K562 (cell line): ENCODE results near the gene DNAH5. TPM values are rescaled to one million over a fixed set of nuclear protein-coding genes. Genes with fewer than 3 reads are reported as not detected.

Experiments
- ATAC-seq: fragments of 200-7000 bp; cut with Tn5 transposase; 3 replicates; pipeline ENCODE4 v1.9.1; 2020; ENCODE audit warnings: moderate library complexity
- BruUV-seq: library from RNA; stranded (reverse); fragments of 400-500 nt; replicated peaks from 2 replicates; lab custom pipeline; 2021; lab: Mats Ljungman, UMichigan
- CTCF ChIA-PET: fragments of 300-600 bp; formaldehyde crosslinking; extraction: SDS; loops from one replicate; lab custom pipeline; 2021; ENCODE audit warnings: low intra/inter-chr PET ratio; lab: Yijun Ruan, JAX
- POLR2A ChIA-PET: fragments of 300-600, 350-650 bp; sonication (Branson Sonifier 250); formaldehyde crosslinking; extraction: SDS; loops from one replicate; lab custom pipeline; 2021; ENCODE audit warnings: antibody characterized with exemption, inconsistent platforms; lab: Yijun Ruan, JAX
- DNase-seq, 4 experiments: peaks; one replicate each; pipeline versions ENCODE4 v3.0.0 to v3.0.0-alpha.2; 2011 to 2018; ENCODE audit warnings: low spot score in 3 of 4, mixed read lengths in 3 of 4; ENCODE audit errors: extremely low read depth in 1 of 4
- FAIRE-seq: peaks from 2 replicates; lab custom pipeline; 2011; peaks lifted over from hg19 to GRCh38; lab: Jason Lieb, UNC
- H2AFZ ChIP-seq: 2 replicates; pipeline ENCODE4 v1.6.0; 2011; ENCODE audit warnings: low read depth, low read length, control low read depth, inconsistent platforms
- H3K27ac ChIP-seq: fragments of 200-600 bp; 3 replicates; pipeline ENCODE4 v1.8.0; 2011; ENCODE audit warnings: low read depth, mild to moderate bottlenecking, control low read depth, inconsistent platforms, low read length, moderate library complexity, mixed read lengths; ENCODE audit errors: extremely low read depth
- H3K27me3 ChIP-seq, 2 experiments: fragments of 300-600 bp in 1 of 2; 2 replicates in 1 of 2; 3 replicates in 1 of 2; pipeline versions ENCODE4 v1.6.0 to v1.8.0; 2011; ENCODE audit warnings: inconsistent platforms in 2 of 2, low read length in 2 of 2, mild to moderate bottlenecking in 1 of 2, mixed read lengths in 1 of 2, moderate library complexity in 1 of 2; ENCODE audit not compliant: control insufficient read depth in 2 of 2, insufficient read depth in 2 of 2
- H3K36me3 ChIP-seq: fragments of 300-600 bp; 3 replicates; pipeline ENCODE4 v1.8.0; 2011; ENCODE audit warnings: mild to moderate bottlenecking, low read length, inconsistent platforms; ENCODE audit not compliant: control insufficient read depth, insufficient read depth
- H3K4me1 ChIP-seq, 2 experiments: fragments of 200-600 bp in 1 of 2; replicated peaks in 1 of 2; 2 replicates in 1 of 2; 3 replicates in 1 of 2; pipeline versions ENCODE4 v1.5.1 to v1.8.0; 2011; ENCODE audit warnings: inconsistent platforms in 2 of 2, low read length in 2 of 2, mild to moderate bottlenecking in 1 of 2, mixed read lengths in 1 of 2, moderate library complexity in 1 of 2; ENCODE audit not compliant: control insufficient read depth in 2 of 2, insufficient read depth in 2 of 2
- H3K4me2 ChIP-seq: 2 replicates; pipeline ENCODE4 v1.6.1; 2011; ENCODE audit warnings: low read length, control low read depth, inconsistent platforms, mixed read lengths; ENCODE audit not compliant: insufficient read depth
- H3K4me3 ChIP-seq: fragments of 200-600 bp; sonication (generic), shearing (Covaris generic); 2 replicates; pipeline ENCODE4 v1.5.1; 2016; ENCODE audit warnings: control low read depth, inconsistent platforms
- H3K79me2 ChIP-seq: fragments of 200-600 bp; 3 replicates; pipeline ENCODE4 v1.8.0; 2011; ENCODE audit warnings: low read length, inconsistent platforms; ENCODE audit not compliant: control insufficient read depth, insufficient read depth
- H3K9ac ChIP-seq, 2 experiments: 2 replicates each; pipeline versions ENCODE4 v1.6.0 to v1.6.1; 2011; ENCODE audit warnings: low read depth in 2 of 2, low read length in 2 of 2, control low read depth in 1 of 2, inconsistent platforms in 1 of 2, mild to moderate bottlenecking in 1 of 2, mixed read lengths in 1 of 2; ENCODE audit not compliant: insufficient read depth in 1 of 2
- H3K9me1 ChIP-seq: one replicate; pipeline ENCODE4 v1.6.0; 2011; ENCODE audit warnings: inconsistent platforms, mild to moderate bottlenecking, low read length, moderate library complexity; ENCODE audit not compliant: control insufficient read depth, insufficient read depth
- H3K9me3 ChIP-seq: replicated peaks from 2 replicates; pipeline ENCODE4 v1.5.1; 2011; ENCODE audit warnings: low read depth, low read length, inconsistent platforms; ENCODE audit not compliant: control insufficient read depth, insufficient read depth
- H4K20me1 ChIP-seq: replicated peaks from 2 replicates; pipeline ENCODE4 v1.6.1; 2011; ENCODE audit warnings: low read length, inconsistent platforms, mixed read lengths; ENCODE audit not compliant: control insufficient read depth, insufficient read depth
- ELF2 ChIP-seq: fragments of 250-450 bp; sonication (Bioruptor Pico); IDR thresholded peaks from 2 replicates; pipeline ENCODE4 v1.5.0; 2021; ENCODE audit warnings: mild to moderate bottlenecking
- KHSRP ChIP-seq: fragments of 450-650 bp; IDR thresholded peaks from 2 replicates; pipeline ENCODE4 v1.6.1; 2017
- MAFG ChIP-seq: fragments of 450-650 bp; conservative IDR thresholded peaks from 2 replicates; pipeline ENCODE4 v1.6.1; 2016; ENCODE audit warnings: missing genetic modification characterization, missing compliant biosample characterization
- MTA2 ChIP-seq: fragments of 450-650 bp; IDR thresholded peaks from 2 replicates; pipeline ENCODE4 v1.6.1; 2016; ENCODE audit warnings: low read depth
- NFIX ChIP-seq: fragments of 250-450 bp; sonication (Bioruptor Pico); IDR thresholded peaks from 2 replicates; pipeline ENCODE4 v1.4.0; 2020; ENCODE audit warnings: low read depth, mild to moderate bottlenecking, moderate library complexity
- PBX2 ChIP-seq, 2 experiments: IDR thresholded peaks in 1 of 2; conservative IDR thresholded peaks in 1 of 2; 2 replicates each; pipeline ENCODE4 v1.6.1; 2016; ENCODE audit warnings: low read depth in 2 of 2, mild to moderate bottlenecking in 1 of 2, missing compliant biosample characterization in 1 of 2, missing genetic modification characterization in 1 of 2, moderate library complexity in 1 of 2
- RNF219 ChIP-seq: fragments of 250-450 bp; sonication (Bioruptor Pico); IDR thresholded peaks from 2 replicates; pipeline ENCODE4 v1.5.0; 2022; ENCODE audit warnings: mild to moderate bottlenecking
- SAFB2 ChIP-seq: fragments of 200-400 bp; formaldehyde crosslinking; IDR thresholded peaks from 2 replicates; pipeline ENCODE4 v1.6.1; 2018; ENCODE audit warnings: borderline replicate concordance, low read length, low read depth, moderate library complexity; ENCODE audit not compliant: severe bottlenecking
- TFE3 ChIP-seq: fragments of 450-650 bp; formaldehyde crosslinking; IDR thresholded peaks from 2 replicates; pipeline ENCODE4 v1.4.0; 2020; ENCODE audit warnings: mild to moderate bottlenecking, mixed read lengths
- WGBS: fragments of 100-300 bp; shearing (Covaris generic); methylation state at CpG from one replicate; pipeline ENCODE4 v1.1.6; 2016; ENCODE audit warnings: low coverage, mixed read lengths; ENCODE audit not compliant: insufficient coverage; ENCODE audit errors: missing lambda C conversion rate; 5-methylcytosine and 5-hydroxymethylcytosine counted together
- in situ Hi-C: fragments of 300-500 bp; cut with MboI; formaldehyde crosslinking; loops from 4 replicates; pipeline ENCODE4 v1.15.0; 2018; ENCODE audit warnings: inconsistent platforms, mixed read lengths
- intact Hi-C: fragments of 100-400 bp; cut with micrococcal nuclease; formaldehyde crosslinking; loops from 2 replicates; pipeline ENCODE4 v1.14.2; 2022
- polyA plus RNA-seq, 8 experiments: library from polyadenylated mRNA; depleted of rRNA in 4 of 8; stranded (reverse) in 5 of 8; unstranded in 3 of 8; fragments of >200 nt; fragmentation: Nextera tagmentation in 2 of 8; fragmentation: Illumina TruSeq in 1 of 8; extraction: Ambion mirVana in 2 of 8; extraction: Trizol in 1 of 8; gene quantifications; 2 replicates each; pipeline versions ENCODE4 v1.2.1 to v1.2.3, GENCODE V29; 2011 to 2014; ENCODE audit warnings: inconsistent platforms in 1 of 8, missing spikeins in 1 of 8
- total RNA-seq, 7 experiments: library from RNA; depleted of rRNA in 6 of 7; stranded (reverse); fragments of >200 nt in 6 of 7; fragmentation: Illumina TruSeq in 2 of 7; extraction: Trizol in 2 of 7; gene quantifications; 2 replicates each; pipeline versions ENCODE4 v1.2.1 to v1.2.3, GENCODE V29; 2011 to 2021; ENCODE audit warnings: low replicate concordance in 1 of 7
- TF ChIP-seq, protein P1 (sequence below): sonication (generic); formaldehyde crosslinking; IDR thresholded peaks from 2 replicates; pipeline ENCODE4 v1.8.0; 2023; ENCODE audit warnings: missing genetic modification reagents, mild to moderate bottlenecking, borderline replicate concordance

The DNAH5 gene
- total and polyA plus RNA-seq, 9 of the 15 experiments (the other 6 are each of a cell fraction or from before 2014, with no cell fraction given): 0.03 TPM; not detected in 8

- no peak overlapping the region for H3K4me2 ChIP-seq
- H3K36me3 ChIP-seq: no peaks in the 10 kb centered on the region
- BruUV-seq: no TSS peak
- H3K4me3 ChIP-seq: no peak overlapping the region
- POLR2A ChIA-PET: interaction anchor here (0.7 kb wide), 1 partner anchor 14 kb away, joined by 3 read pairs; no protein-coding TSS in a partner anchor
- H3K4me1 ChIP-seq: no peaks in the 10 kb centered on the region
- no peaks in the 10 kb centered on the region for H3K9me1 ChIP-seq
- no peak overlapping the region for H3K27ac ChIP-seq
- ATAC-seq (no peak), FAIRE-seq (no peak), DNase-seq (no peak)
- no peak overlapping the region for H2AFZ ChIP-seq
- intact Hi-C loops (no loop called here), in situ Hi-C loops (no loop called here)
- CTCF ChIA-PET: no interaction called here
- H4K20me1 ChIP-seq: no peaks in the 10 kb centered on the region
- H3K27me3 ChIP-seq: no peaks in the 10 kb centered on the region
- WGBS: 0% methylated on average over 1 of the region's 1 CpG
- no peaks in the 10 kb centered on the region for H3K9me3 ChIP-seq
- no peaks in the 10 kb centered on the region for H3K79me2 ChIP-seq
- H3K9ac ChIP-seq: no peak overlapping the region
- TF ChIP-seq ELF2 (CRISPR knock-in tag) (no peak), SAFB2 (no peak), TFE3 (CRISPR knock-in tag) (no peak), NFIX (CRISPR knock-in tag) (no peak), PBX2 (CRISPR knock-in tag; IDR thresholded peaks at IDR 0.05; ENCODE audit: low read depth) (no peak), PBX2 (tag; conservative IDR thresholded peaks at IDR 0.05; ENCODE audit: low read depth) (no peak), RNF219 (no peak), KHSRP (no peak), MAFG (tag) (no peak), MTA2 (no peak)
- TF ChIP-seq, protein P1, sequence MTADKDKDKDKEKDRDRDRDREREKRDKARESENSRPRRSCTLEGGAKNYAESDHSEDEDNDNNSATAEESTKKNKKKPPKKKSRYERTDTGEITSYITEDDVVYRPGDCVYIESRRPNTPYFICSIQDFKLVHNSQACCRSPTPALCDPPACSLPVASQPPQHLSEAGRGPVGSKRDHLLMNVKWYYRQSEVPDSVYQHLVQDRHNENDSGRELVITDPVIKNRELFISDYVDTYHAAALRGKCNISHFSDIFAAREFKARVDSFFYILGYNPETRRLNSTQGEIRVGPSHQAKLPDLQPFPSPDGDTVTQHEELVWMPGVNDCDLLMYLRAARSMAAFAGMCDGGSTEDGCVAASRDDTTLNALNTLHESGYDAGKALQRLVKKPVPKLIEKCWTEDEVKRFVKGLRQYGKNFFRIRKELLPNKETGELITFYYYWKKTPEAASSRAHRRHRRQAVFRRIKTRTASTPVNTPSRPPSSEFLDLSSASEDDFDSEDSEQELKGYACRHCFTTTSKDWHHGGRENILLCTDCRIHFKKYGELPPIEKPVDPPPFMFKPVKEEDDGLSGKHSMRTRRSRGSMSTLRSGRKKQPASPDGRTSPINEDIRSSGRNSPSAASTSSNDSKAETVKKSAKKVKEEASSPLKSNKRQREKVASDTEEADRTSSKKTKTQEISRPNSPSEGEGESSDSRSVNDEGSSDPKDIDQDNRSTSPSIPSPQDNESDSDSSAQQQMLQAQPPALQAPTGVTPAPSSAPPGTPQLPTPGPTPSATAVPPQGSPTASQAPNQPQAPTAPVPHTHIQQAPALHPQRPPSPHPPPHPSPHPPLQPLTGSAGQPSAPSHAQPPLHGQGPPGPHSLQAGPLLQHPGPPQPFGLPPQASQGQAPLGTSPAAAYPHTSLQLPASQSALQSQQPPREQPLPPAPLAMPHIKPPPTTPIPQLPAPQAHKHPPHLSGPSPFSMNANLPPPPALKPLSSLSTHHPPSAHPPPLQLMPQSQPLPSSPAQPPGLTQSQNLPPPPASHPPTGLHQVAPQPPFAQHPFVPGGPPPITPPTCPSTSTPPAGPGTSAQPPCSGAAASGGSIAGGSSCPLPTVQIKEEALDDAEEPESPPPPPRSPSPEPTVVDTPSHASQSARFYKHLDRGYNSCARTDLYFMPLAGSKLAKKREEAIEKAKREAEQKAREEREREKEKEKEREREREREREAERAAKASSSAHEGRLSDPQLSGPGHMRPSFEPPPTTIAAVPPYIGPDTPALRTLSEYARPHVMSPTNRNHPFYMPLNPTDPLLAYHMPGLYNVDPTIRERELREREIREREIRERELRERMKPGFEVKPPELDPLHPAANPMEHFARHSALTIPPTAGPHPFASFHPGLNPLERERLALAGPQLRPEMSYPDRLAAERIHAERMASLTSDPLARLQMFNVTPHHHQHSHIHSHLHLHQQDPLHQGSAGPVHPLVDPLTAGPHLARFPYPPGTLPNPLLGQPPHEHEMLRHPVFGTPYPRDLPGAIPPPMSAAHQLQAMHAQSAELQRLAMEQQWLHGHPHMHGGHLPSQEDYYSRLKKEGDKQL (CRISPR knock-in tag): no peak
Observed at GRCh38 chr5:13919786-13920185, 24.7 kb downstream of the DNAH5 start.
